Measurements from ENCODE around the gene FRRS1. TPM values are rescaled to one million over a fixed set of nuclear protein-coding genes. Genes with fewer than 3 reads are reported as not detected.

The FRRS1 gene
- total and polyA plus RNA-seq, 12 donors = 0.81 to 26.8 (median 16.5) TPM

GRCh38 chr1:99782920-99783319 is 16.5 kb upstream of the FRRS1 start:
- no peaks in the 10 kb centered on the region for H3K9me3 ChIP-seq (replicated peaks in 1 of 3)
- H3K27me3 ChIP-seq = no peaks in the 10 kb centered on the region
- intact Hi-C loops (cut with DNase I) = no loop called here
- no peak for DNase-seq
- TF ChIP-seq CTCF (IDR thresholded peaks at IDR 0.05) (no peak), POLR2A (IDR thresholded peaks at IDR 0.05) (no peak)
- H3K36me3 ChIP-seq (replicated peaks in 1 of 2) = no peaks in the 10 kb centered on the region
- no peaks in the 10 kb centered on the region for H3K4me1 ChIP-seq (replicated peaks in 1 of 2)
- 71% methylated on average over 3 of the region's 3 CpGs for WGBS, 4 donors
- no peak overlapping the region for H3K4me3 ChIP-seq
- H3K27ac ChIP-seq = no peak overlapping the region

GRCh38 chr1:99782397-99782796 is 16.0 kb upstream of the FRRS1 start:
- Histone ChIP-seq H3K9me3 (replicated peaks in 1 of 3) (no peaks in the 10 kb centered on the region), H3K36me3 (replicated peaks in 1 of 2) (no peaks in the 10 kb centered on the region), H3K27me3 (no peaks in the 10 kb centered on the region), H3K4me1 (replicated peaks in 1 of 2) (no peaks in the 10 kb centered on the region), H3K4me3 (no peak overlapping the region), H3K27ac (no peak overlapping the region)
- intact Hi-C loops (cut with DNase I) = no loop called here
- no peak for TF ChIP-seq POLR2A (IDR thresholded peaks at IDR 0.05)
- no peak for TF ChIP-seq CTCF (IDR thresholded peaks at IDR 0.05)
- no peak for DNase-seq
- 94 to 97% (median 96%) methylated on average over 1 of the region's 1 CpG for WGBS, 4 donors

- H3K36me3 ChIP-seq (replicated peaks in 1 of 2) = no peaks in the 10 kb centered on the region
- H3K27ac ChIP-seq = no peak overlapping the region
- no peak for DNase-seq
- no peak for TF ChIP-seq CTCF (IDR thresholded peaks at IDR 0.05)
- TF ChIP-seq POLR2A (IDR thresholded peaks at IDR 0.05) = no peak
- no peaks in the 10 kb centered on the region for H3K9me3 ChIP-seq (replicated peaks in 1 of 3)
- WGBS, 4 donors = 91 to 97% (median 92%) methylated on average over 3 of the region's 3 CpGs
- no peak overlapping the region for H3K4me3 ChIP-seq
- intact Hi-C loops (cut with DNase I) = no loop called here
- H3K4me1 ChIP-seq (replicated peaks in 1 of 2) = no peaks in the 10 kb centered on the region
- no peaks in the 10 kb centered on the region for H3K27me3 ChIP-seq
These were observed 15.4 kb upstream of the FRRS1 start for GRCh38 chr1:99781798-99782197.

GRCh38 chr1:99777752-99778151 is 11.3 kb upstream of the FRRS1 start:
- Histone ChIP-seq H3K4me3 (no peak overlapping the region), H3K36me3 (replicated peaks in 1 of 2) (no peaks in the 10 kb centered on the region), H3K27ac (no peak overlapping the region), H3K27me3 (no peaks in the 10 kb centered on the region), H3K9me3 (replicated peaks in 1 of 3) (no peaks in the 10 kb centered on the region), H3K4me1 (replicated peaks in 1 of 2) (no peaks in the 10 kb centered on the region)
- WGBS, 4 donors = 64 to 72% (median 70%) methylated on average over 3 of the region's 3 CpGs
- no peak for DNase-seq
- intact Hi-C loops (cut with DNase I) = no loop called here
- no peak for TF ChIP-seq POLR2A (IDR thresholded peaks at IDR 0.05)
- no peak for TF ChIP-seq CTCF (IDR thresholded peaks at IDR 0.05)

All from adrenal gland (tissue), 12 donors.